Measurements from ENCODE around the gene TMUB2.

The TMUB2 gene

DNA sequence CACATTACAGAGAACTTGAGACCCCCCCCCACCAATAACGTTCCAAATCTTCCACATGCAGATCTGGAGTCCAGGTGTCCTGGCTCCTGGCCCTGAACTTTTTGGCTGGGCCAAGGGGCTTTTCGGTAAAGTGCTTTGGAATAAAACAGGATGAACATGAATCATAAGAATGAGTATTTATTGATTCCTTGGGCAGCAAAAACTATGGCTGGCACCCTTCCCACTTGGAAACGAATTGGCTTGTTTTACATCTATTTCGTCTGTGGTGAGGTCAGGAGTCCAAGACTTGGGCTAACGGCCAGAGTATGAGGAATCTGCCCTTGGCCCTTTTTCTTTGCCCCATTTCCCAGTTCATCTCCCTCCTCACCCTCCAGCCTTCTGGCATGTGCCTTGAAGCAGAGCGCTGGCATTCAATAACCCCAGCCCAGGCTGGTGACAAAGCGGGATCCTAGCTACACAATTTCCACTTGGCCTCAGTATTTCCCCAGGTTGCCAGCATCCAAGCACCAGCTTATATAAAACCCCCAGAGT is 36.8 kb downstream of the TMUB2 start:
- DNase-seq (ENCODE audit: low read depth), result no peak
- no peak overlapping the region for H3K4me3 ChIP-seq (ENCODE audit: low read depth, low read length)
- TF ChIP-seq, protein P1, sequence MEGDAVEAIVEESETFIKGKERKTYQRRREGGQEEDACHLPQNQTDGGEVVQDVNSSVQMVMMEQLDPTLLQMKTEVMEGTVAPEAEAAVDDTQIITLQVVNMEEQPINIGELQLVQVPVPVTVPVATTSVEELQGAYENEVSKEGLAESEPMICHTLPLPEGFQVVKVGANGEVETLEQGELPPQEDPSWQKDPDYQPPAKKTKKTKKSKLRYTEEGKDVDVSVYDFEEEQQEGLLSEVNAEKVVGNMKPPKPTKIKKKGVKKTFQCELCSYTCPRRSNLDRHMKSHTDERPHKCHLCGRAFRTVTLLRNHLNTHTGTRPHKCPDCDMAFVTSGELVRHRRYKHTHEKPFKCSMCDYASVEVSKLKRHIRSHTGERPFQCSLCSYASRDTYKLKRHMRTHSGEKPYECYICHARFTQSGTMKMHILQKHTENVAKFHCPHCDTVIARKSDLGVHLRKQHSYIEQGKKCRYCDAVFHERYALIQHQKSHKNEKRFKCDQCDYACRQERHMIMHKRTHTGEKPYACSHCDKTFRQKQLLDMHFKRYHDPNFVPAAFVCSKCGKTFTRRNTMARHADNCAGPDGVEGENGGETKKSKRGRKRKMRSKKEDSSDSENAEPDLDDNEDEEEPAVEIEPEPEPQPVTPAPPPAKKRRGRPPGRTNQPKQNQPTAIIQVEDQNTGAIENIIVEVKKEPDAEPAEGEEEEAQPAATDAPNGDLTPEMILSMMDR (IDR thresholded peaks at IDR 0.05; ENCODE audit: control insufficient read depth, extremely low read depth, insufficient read depth), result no peak

DNA sequence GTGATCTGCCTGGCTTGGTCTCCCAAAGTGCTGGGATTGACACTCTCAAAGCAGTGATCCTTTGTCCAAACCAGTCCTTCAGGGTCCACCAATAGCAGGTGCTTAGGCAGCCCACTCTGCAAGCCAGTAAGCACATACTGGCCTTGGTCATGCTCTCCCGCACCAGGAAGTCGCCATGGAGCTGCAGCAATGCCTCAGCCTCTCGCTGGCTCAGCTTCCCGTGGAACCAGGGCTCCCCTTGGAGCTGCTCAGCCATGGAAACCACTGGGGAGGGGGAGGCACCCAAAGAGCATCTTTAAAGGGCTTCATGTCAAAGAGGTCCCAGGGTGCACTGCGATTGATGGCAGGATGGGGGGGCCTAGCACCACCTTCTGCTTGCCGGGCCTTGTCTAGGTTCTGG is 42.3 kb downstream of the TMUB2 start:
- no peak overlapping the region for H3K4me3 ChIP-seq (ENCODE audit: low read depth, low read length)
- TF ChIP-seq, protein P1 (IDR thresholded peaks at IDR 0.05; ENCODE audit: control insufficient read depth, extremely low read depth, insufficient read depth), result no peak

DNA sequence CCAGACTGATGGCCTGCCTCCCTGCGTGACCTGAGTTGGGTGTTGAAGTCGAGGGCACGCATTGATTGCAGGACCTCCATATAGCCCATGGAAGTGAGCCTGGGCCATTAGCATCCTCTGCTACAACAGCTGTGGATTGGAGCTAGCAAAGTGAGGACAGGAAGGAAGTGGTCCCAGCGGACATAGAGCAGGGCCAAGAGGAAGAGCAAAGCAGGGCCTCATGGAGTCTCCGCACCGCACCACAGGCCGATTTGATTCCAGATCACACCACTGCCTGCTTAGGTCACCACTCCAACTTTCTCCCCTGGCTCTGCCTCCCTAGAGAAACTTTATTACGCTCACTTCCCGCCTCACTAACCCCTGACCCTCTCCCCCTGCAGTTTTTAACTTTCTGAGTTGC is 43.4 kb downstream of the TMUB2 start:
- H3K4me3 ChIP-seq (ENCODE audit: low read depth, low read length), result no peak overlapping the region
- no peak for DNase-seq (ENCODE audit: low read depth)
- TF ChIP-seq, protein P1 (IDR thresholded peaks at IDR 0.05; ENCODE audit: control insufficient read depth, extremely low read depth, insufficient read depth), result no peak

More for the DNA sequence above, 42.3 kb downstream of the TMUB2 start:
- no peak for DNase-seq (ENCODE audit: low read depth)

DNA sequence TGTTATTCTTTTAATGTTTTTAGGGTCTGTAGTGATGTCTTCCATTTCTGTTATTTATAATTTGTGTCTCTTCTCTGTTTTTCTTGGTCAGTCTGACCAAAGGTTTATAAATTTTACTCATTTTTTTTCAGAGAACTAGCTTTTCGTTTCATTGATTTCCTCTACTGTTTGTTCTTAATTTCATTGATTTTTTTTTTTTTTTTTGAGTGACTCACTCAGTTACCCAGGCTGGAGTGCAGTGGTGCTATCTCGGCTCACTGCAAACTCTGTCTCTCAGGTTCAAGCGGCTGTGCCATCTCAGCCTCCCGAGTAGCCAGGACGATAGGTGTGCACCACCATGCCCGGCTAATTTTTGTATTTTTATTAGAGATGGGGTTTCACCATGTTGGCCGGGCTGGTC is 45.3 kb downstream of the TMUB2 start:
- TF ChIP-seq, protein P1 (IDR thresholded peaks at IDR 0.05; ENCODE audit: control insufficient read depth, extremely low read depth, insufficient read depth), result no peak
- DNase-seq (ENCODE audit: low read depth), result no peak
- H3K4me3 ChIP-seq (ENCODE audit: low read depth, low read length), result no peak overlapping the region

DNA sequence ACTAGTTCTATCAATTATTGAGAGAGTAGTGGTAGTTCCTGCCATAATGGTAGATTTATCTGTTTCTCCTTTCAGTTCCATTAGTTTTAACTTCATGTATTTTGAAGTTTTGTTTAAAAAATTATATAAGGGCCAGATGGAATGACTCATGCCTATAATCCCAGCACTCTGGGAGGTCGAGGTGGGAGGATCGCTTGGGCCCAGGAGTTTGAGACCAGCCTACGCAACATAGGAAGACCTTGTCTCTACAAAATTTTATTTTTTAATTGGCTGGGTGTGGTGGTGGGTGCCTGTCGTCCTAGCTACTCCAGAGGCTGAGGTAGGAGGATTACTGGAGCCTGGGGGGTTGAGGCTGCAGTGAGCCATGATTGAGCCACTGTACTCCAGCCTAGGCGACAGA is 46.8 kb downstream of the TMUB2 start:
- DNase-seq (ENCODE audit: low read depth), result no peak
- H3K4me3 ChIP-seq (ENCODE audit: low read depth, low read length), result no peak overlapping the region
- TF ChIP-seq, protein P1 (IDR thresholded peaks at IDR 0.05; ENCODE audit: control insufficient read depth, extremely low read depth, insufficient read depth), result no peak

DNA sequence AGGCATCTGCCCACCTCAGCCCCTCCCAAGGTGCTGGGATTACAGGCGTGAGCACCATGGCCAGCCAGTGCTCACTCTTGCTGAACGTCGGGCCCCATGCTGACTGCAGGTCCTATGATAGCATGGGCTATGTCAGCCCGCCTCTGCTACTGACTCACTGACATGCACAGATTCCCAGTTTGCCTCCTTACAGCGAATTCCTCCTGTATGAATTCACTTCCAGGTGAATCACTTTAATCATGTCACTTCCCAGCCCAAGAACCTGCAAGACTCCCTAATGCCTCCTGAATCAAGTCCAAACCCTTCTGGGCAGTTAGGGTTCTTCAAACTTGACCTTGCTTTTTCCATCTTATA is 48.8 kb downstream of the TMUB2 start:
- no peak for DNase-seq (ENCODE audit: low read depth)
- H3K4me3 ChIP-seq (ENCODE audit: low read depth, low read length), result no peak overlapping the region

More for the DNA sequence above, 48.8 kb downstream of the TMUB2 start:
- TF ChIP-seq, protein P1 (IDR thresholded peaks at IDR 0.05; ENCODE audit: control insufficient read depth, extremely low read depth, insufficient read depth), result no peak
